Measurements from ENCODE around the gene GNG13.

GRCh38 chr16:750485-750884 lies 50.0 kb downstream of the GNG13 start:
- TF ChIP-seq EZH2 (IDR thresholded peaks at IDR 0.05; ENCODE audit: insufficient read depth, poor library complexity, severe bottlenecking) (no peak), EZH2phosphoT487 (IDR thresholded peaks at IDR 0.05; ENCODE audit: insufficient read depth, low read depth) (no peak)
